ENCODE measurements around the gene KMT2C.
"Not testable (repeated sequence)": the region's sequence is repeated elsewhere in the genome, so short reads cannot be mapped to it uniquely, and the experiment has no call there.

- not testable (repeated sequence) for TF ChIP-seq OSR1 (CRISPR knock-in tag; IDR thresholded peaks at IDR 0.05); TCF4 (CRISPR knock-in tag; IDR thresholded peaks at IDR 0.05; ENCODE audit: borderline replicate concordance); CSDC2 (CRISPR knock-in tag; IDR thresholded peaks at IDR 0.05); ZFP3 (CRISPR knock-in tag; IDR thresholded peaks at IDR 0.05); PATZ1 (CRISPR knock-in tag; IDR thresholded peaks at IDR 0.05; ENCODE audit: borderline replicate concordance); ARNTL (CRISPR knock-in tag; IDR thresholded peaks at IDR 0.05; ENCODE audit: borderline replicate concordance, low read depth); RARB (CRISPR knock-in tag; IDR thresholded peaks at IDR 0.05); BACH2 (CRISPR knock-in tag; IDR thresholded peaks at IDR 0.05; ENCODE audit: borderline replicate concordance); ISL1 (CRISPR knock-in tag; IDR thresholded peaks at IDR 0.05); ZNF8 (CRISPR knock-in tag; IDR thresholded peaks at IDR 0.05); ZC3H10 (CRISPR knock-in tag; IDR thresholded peaks at IDR 0.05)
Observed at GRCh38 chr7:152438017-152438416, 2.2 kb upstream of the KMT2C start.
